GM06990 (cell line): ENCODE measurements around the gene XG.
"Not testable (repeated sequence)": the region's sequence is repeated elsewhere in the genome, so short reads cannot be mapped to it uniquely, and the experiment has no call there.

Experiments used
- DNase-seq: peaks from one replicate; pipeline ENCODE4 v3.0.0-alpha.2; 2011; ENCODE audit not compliant: insufficient read length; ENCODE audit errors: extremely low read depth
- H3K27me3 ChIP-seq: replicated peaks from 2 replicates; pipeline ENCODE4 v1.6.0; 2011; ENCODE audit warnings: low read length; ENCODE audit not compliant: control insufficient read depth, insufficient read depth
- H3K36me3 ChIP-seq: 2 replicates; pipeline ENCODE4 v1.5.1; 2011; ENCODE audit warnings: low read length; ENCODE audit not compliant: control insufficient read depth, insufficient read depth
- H3K4me3 ChIP-seq: replicated peaks from 2 replicates; pipeline ENCODE4 v1.5.1; 2011; ENCODE audit warnings: low read depth, mild to moderate bottlenecking, control low read depth, low read length
- CTCF ChIP-seq: IDR thresholded peaks from 2 replicates; pipeline ENCODE4 v1.5.1; 2011; ENCODE audit warnings: low read length, control low read depth, mild to moderate bottlenecking, inconsistent platforms; ENCODE audit not compliant: insufficient read depth, poor library complexity, severe bottlenecking

The XG gene

DNA sequence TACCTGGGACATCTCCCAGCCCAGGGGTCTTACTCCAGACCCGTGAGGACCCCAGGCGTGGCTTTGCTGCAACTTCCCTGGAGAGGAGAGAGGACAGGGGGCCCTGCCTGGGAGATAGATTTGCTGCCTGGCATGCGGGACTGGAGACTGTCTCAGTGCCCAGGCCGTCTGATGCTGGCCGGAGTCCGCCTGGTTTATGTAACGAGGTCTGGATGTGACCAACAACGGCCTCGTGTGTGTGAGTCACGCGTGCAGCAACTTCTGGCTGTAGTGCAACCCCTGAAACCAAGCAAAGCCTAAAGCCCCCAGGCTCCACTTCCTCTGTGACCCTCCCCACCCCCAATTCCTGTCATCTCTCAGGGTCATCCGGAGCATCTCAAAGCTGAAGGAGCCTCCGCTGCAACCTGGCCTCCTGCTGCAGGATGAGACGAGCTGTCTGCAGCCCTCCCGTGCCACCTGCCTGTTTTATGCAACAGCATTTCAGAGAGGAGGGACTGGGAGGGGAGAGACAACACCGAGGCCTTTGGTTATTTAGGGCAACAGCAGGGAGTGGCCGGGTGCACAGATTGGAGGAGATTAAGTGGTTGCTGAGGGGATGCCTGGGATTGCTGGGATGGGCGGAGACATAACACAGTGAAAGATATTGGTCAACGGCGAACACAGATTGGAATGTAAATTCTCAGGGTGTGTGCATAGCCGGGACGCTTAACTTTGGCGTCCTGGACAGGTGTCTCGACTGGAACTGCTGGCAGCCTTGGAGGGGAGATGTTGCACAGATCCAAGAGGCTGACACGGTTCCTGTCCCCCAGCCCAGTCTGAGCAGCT, 16.0 kb downstream of the XG start:
- no peaks in the 10 kb centered on the region for H3K36me3 ChIP-seq
- H3K27me3 ChIP-seq = no peaks in the 10 kb centered on the region
- no peak for DNase-seq
- H3K4me3 ChIP-seq = no peak overlapping the region
- no peak for TF ChIP-seq CTCF

- no peak for TF ChIP-seq CTCF
Measured at GRCh38 chrX:2769615-2770014, 17.8 kb downstream of the XG start.

GRCh38 chrX:2773166-2774055, 21.6 kb downstream of the XG start:
- not testable (repeated sequence) for H3K27me3 ChIP-seq, DNase-seq, H3K4me3 ChIP-seq, H3K36me3 ChIP-seq

More at GRCh38 chrX:2769615-2770014, 17.8 kb downstream of the XG start:
- no peaks in the 10 kb centered on the region for H3K36me3 ChIP-seq
- no peak for DNase-seq
- no peaks in the 10 kb centered on the region for H3K27me3 ChIP-seq
- no peak overlapping the region for H3K4me3 ChIP-seq

DNA sequence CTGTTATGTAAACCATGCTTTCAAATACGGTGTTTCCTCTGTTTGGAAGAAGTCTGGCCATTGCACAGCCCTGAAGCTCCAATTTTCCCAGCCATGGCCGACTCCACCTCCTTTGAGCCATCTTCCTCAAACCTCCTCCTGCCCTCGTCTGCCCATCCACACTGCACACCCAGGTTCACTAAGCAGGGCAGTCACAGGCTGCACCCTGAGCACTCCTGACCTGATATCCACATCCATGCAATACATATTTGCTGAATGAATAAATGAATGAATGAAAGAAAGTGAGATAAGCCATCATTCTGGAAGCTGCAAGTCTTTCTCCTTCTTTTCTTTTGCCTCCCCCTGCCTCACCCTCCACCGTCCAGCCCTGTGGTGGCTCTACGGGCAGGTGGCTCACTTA, 22.2 kb downstream of the XG start:
- TF ChIP-seq CTCF = no peak

GRCh38 chrX:2774776-2775175, 22.9 kb downstream of the XG start:
- no peak overlapping the region for H3K4me3 ChIP-seq
- H3K36me3 ChIP-seq = no peaks in the 10 kb centered on the region
- DNase-seq = no peak
- TF ChIP-seq CTCF = no peak
- H3K27me3 ChIP-seq = no peaks in the 10 kb centered on the region

More for the DNA sequence above, 22.2 kb downstream of the XG start:
- Histone ChIP-seq H3K36me3 (no peaks in the 10 kb centered on the region), H3K4me3 (no peak overlapping the region), H3K27me3 (no peaks in the 10 kb centered on the region)
- no peak for DNase-seq

- not testable (repeated sequence) for DNase-seq, H3K27me3 ChIP-seq, H3K36me3 ChIP-seq, H3K4me3 ChIP-seq
Measured at GRCh38 chrX:2780472-2781225, 28.8 kb downstream of the XG start.
